ENCODE measurements around the gene CYTH1.

Gene CYTH1

GRCh38 chr17:78693346-78694083, 88.6 kb downstream of the CYTH1 start:
- no peak for DNase-seq (ENCODE audit: low read depth)
- TF ChIP-seq CTCF (conservative IDR thresholded peaks at IDR 0.05; ENCODE audit: control insufficient read depth, insufficient read depth, low read depth, low read length), result no peak
- H3K4me3 ChIP-seq (ENCODE audit: control insufficient read depth, low read depth, low read length), result no peak overlapping the region

- DNase-seq (ENCODE audit: low read depth), result no peak
- TF ChIP-seq CTCF (conservative IDR thresholded peaks at IDR 0.05; ENCODE audit: control insufficient read depth, insufficient read depth, low read depth, low read length), result no peak
- H3K4me3 ChIP-seq (ENCODE audit: control insufficient read depth, low read depth, low read length), result no peak overlapping the region
These were observed 89.5 kb downstream of the CYTH1 start for GRCh38 chr17:78692460-78693010.

DNA sequence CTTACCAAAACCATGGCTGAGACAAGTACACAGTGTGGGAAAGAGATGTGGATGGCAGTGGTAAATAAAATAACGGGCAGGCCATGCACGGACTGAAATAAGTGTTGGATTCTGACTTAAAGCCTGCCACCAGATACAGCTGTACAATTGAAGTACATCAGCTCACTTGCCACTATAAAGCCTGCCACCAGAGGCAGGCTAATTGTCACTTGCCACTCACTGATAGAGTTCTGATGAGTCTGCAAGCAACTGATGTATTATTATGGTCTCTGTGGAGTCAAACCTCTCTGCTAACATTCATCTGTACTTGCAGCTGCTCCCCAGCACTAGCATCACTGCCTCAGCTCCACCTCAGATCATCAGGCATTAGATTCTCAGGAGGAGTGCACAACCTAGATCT, 93.0 kb downstream of the CYTH1 start:
- no peak for DNase-seq (ENCODE audit: low read depth)
- no peak overlapping the region for H3K4me3 ChIP-seq (ENCODE audit: control insufficient read depth, low read depth, low read length)
- no peak for TF ChIP-seq CTCF (conservative IDR thresholded peaks at IDR 0.05; ENCODE audit: control insufficient read depth, insufficient read depth, low read depth, low read length)

GRCh38 chr17:78687944-78688343, 94.1 kb downstream of the CYTH1 start:
- H3K4me3 ChIP-seq (ENCODE audit: control insufficient read depth, low read depth, low read length), result no peak overlapping the region
- DNase-seq (ENCODE audit: low read depth), result no peak
- no peak for TF ChIP-seq CTCF (conservative IDR thresholded peaks at IDR 0.05; ENCODE audit: control insufficient read depth, insufficient read depth, low read depth, low read length)

DNA sequence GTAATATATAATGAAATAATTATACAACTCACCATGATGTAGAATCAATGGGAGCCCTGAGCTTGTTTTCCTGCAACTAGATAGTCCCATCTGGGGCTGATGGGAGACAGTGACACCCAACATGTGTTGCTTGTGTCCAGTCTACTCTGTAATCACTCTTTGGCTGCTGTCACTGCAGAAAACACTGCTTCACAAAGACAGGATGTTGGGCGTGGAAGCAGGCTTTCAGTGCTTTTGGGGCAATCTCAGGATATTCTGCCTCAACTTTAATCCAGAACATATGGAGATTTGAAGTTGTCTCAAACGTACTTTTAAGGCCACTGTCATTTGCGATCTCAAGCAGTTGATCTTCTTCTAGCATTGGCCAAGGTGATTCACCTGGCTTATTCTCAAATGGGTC, 94.9 kb downstream of the CYTH1 start:
- no peak for TF ChIP-seq CTCF (conservative IDR thresholded peaks at IDR 0.05; ENCODE audit: control insufficient read depth, insufficient read depth, low read depth, low read length)
- no peak overlapping the region for H3K4me3 ChIP-seq (ENCODE audit: control insufficient read depth, low read depth, low read length)
- no peak for DNase-seq (ENCODE audit: low read depth)

GRCh38 chr17:78684026-78684425, 98.0 kb downstream of the CYTH1 start:
- no peak overlapping the region for H3K4me3 ChIP-seq (ENCODE audit: control insufficient read depth, low read depth, low read length)
- TF ChIP-seq CTCF (conservative IDR thresholded peaks at IDR 0.05; ENCODE audit: control insufficient read depth, insufficient read depth, low read depth, low read length), result no peak
- no peak for DNase-seq (ENCODE audit: low read depth)
